ENCODE measurements around the gene TMEM247.
"Not testable (repeated sequence)": the region's sequence is repeated elsewhere in the genome, so short reads cannot be mapped to it uniquely, and the experiment has no call there.

TMEM247 gene

GRCh38 chr2:46458763-46459500 is 20.4 kb upstream of the TMEM247 start:
- no peak for DNase-seq (ENCODE audit: low spot score)

DNA sequence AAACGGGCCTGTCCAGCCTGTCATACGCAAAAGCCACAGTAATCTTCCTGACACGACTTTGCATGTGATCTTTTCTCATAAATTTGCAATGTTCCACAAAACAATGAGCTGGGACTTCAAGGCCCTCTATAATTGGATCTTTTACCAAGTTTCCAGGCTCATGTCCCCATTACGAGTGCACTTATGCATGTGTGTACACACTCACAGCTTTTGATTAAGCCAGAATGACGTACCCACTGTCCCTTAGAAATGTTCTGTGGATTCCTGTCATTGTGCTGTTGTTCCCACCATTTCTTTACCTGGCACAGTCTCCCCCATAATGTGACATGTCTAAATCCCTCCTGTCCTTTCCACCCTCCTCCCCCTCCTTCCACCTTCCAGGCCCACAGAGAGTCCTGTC is 19.7 kb upstream of the TMEM247 start:
- DNase-seq (ENCODE audit: low spot score), result no peak

GRCh38 chr2:46460241-46460921 is 19.0 kb upstream of the TMEM247 start:
- DNase-seq (ENCODE audit: low spot score), result no peak

GRCh38 chr2:46461011-46461674 is 18.2 kb upstream of the TMEM247 start:
- DNase-seq (ENCODE audit: low spot score), result peak; percentile 71

DNA sequence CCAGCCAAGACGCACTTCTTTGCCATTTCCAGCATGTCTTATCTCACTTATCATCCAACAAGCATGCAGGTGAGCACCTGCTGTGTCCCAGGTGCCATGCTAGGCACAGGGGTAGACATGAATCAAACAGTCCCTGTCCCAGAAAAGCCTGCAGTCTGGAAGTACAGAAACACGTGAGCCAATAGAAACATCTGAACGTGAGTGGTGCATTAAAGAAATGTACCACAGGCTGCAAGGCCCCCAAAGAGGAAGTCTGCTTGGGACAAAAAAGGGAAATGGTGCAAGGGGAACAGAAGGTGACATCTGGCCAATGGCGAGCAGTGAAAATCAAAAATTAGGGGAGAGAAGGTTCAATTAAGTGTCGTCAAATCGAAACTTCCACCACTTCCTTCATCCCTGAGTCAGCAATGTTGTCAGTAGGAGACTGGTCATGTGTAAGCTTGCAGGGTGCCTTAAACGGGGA is 17.6 kb upstream of the TMEM247 start:
- DNase-seq (ENCODE audit: low spot score), result no peak

DNA sequence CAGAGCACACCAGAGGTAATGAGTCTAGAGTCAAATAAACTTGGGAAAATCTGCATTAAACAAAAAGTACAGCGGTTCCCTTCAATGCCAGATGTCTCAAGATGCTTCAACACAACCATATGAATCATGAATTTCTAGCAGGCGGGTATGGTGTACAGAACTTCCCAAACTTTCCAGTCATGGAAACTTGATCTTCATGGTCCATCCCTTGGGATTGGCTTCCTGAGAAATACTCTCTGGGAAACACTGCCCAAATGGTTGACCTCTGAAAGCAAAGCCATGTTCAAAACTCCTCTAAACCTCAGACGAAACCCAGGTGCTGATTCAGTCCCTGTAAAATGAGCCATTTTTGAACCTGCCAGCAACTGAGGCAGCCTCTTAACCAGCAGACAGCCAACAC is 16.4 kb upstream of the TMEM247 start:
- DNase-seq (ENCODE audit: low spot score), result no peak

- no peak for DNase-seq (ENCODE audit: low spot score)
These were observed 10.2 kb upstream of the TMEM247 start for GRCh38 chr2:46469116-46469515.

GRCh38 chr2:46469700-46470099 is 9.7 kb upstream of the TMEM247 start:
- DNase-seq (ENCODE audit: low spot score), result no peak

GRCh38 chr2:46470114-46470628 is 9.2 kb upstream of the TMEM247 start:
- no peak for DNase-seq (ENCODE audit: low spot score)

- DNase-seq (ENCODE audit: low spot score), result no peak
These were observed 8.3 kb upstream of the TMEM247 start for GRCh38 chr2:46471019-46471583.

DNA sequence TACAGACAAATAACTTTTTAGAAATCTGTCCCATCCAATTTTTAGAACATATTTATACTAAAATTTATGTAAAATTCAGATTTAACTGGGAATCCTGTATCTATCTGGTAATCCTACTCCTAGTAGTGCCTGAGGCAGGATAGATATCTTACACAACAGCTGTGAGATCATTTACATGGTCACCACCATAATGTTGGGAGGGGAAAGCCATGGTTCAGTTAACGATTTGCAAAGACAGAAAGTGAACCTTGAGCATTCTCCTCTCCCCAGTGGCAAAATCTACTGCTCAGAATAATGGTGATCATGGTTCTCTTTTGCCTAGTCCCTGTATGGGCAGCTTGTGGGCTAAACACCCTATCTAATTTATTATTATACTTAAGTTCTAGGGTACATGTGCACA is 7.7 kb upstream of the TMEM247 start:
- no peak for DNase-seq (ENCODE audit: low spot score)

GRCh38 chr2:46472165-46472564 is 7.2 kb upstream of the TMEM247 start:
- not testable (repeated sequence) for DNase-seq (ENCODE audit: low spot score)

DNA sequence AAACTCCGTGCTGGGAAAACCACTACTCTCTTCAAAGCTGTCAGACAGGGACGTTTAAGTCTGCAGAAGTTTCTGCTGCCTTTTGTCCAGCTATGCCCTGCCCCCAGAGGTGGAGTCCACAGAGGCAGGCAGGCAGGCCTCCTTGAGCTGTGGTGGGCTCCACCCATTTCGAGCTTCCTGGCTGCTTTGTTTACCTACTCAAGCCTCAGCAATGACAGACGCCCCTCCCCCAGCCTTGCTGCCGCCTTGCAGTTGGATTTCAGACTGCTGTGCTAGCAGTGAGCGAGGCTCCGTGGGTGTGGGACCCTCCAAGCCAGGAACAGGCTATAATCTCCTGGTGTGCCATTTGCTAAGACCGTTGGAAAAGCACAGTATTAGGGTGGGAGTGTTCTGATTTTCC is 1.9 kb upstream of the TMEM247 start:
- DNase-seq (ENCODE audit: low spot score), result not testable (repeated sequence)

GRCh38 chr2:46477925-46478324 is 1.4 kb upstream of the TMEM247 start:
- no peak for DNase-seq (ENCODE audit: low spot score)

DNA sequence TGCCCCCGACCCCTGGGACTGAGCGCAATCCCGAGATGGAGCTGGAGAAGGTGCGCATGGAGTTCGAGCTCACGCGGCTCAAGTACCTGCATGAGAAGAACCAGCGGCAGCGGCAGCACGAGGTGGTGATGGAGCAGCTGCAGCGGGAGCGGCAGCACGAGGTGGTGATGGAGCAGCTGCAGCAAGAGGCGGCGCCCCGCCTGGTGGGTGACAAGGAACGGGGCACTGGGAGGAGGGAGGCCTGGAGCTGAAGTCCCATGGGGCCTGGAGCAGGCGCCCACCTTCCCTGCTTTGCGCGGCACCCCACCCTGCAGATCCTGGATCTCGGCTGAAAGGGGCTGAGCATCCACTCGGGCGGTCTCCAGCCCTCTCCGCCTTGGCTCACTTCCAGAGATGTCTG is 1.2 kb downstream of the TMEM247 start:
- DNase-seq (ENCODE audit: low spot score), result no peak

- no peak for DNase-seq (ENCODE audit: low spot score)
These were observed 2.1 kb downstream of the TMEM247 start for GRCh38 chr2:46481198-46482193.

DNA sequence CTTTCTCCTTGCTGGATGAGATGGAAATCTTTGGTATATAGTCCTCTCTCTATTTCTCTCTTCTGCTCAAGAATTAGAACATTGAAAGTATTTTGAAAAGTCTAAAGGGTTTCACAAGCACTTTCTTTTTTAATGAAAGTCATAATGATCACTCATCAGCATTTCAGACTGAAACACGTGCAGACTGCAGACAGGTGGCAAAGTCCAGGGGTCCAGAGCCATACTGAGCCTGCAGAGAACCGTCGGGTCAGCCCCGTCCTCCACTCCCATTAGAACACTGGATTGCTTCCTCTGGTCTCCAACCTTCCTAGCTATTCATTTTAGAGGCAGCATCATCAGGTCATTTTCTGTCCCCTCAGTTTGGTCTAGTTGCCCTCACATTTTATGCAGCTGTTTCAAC is 3.1 kb downstream of the TMEM247 start:
- DNase-seq (ENCODE audit: low spot score), result no peak

GRCh38 chr2:46485002-46485401 is 5.6 kb downstream of the TMEM247 start:
- DNase-seq (ENCODE audit: low spot score), result no peak

DNA sequence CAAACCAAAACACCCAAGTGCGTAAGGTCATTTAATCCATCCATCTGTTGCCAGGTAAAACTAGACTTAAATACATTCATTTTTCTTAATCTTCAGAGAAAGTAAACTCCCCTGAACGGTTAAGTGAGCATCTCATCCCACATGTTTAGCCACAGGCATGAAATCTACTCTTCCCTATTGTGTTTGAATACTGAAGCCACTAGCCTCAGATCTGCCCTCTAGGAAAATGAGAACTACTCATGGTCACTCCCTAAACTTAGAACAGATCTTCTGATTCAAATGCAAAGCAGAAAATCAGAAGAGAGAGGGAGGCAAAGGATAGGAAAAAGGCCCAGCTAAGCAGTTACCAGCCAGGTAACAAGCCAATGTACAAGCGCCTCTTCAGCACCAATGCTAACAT is 7.1 kb downstream of the TMEM247 start:
- DNase-seq (ENCODE audit: low spot score), result no peak

- no peak for DNase-seq (ENCODE audit: low spot score)
These were observed 8.4 kb downstream of the TMEM247 start for GRCh38 chr2:46487667-46488335.

DNA sequence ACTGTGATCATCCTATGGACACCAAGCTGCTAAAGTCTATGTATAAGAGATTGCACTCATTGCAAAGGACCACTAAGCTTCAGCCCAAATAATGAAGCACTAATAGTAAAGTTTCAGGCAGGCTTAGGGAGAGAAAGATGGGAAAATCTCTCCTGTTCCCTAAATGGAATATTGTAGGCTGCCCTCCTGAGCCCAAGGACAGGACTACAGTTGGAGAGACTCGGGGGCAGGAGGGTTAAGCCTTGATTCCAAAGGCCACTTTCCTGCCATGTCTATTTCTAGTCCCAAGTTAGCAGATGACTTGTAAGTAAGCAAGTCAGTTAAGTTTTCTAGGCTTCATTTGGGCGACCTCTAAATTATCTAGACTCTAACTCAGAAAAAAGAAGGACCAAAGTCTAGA is 9.0 kb downstream of the TMEM247 start:
- no peak for DNase-seq (ENCODE audit: low spot score)
